PC-9 (cell line): ENCODE measurements around the gene CPPED1. TPM values are rescaled to one million over a fixed set of nuclear protein-coding genes. Genes with fewer than 3 reads are reported as not detected.

Experiments
- BruUV-seq: library from RNA; stranded (reverse); fragments of 400-500 nt; replicated peaks from 2 replicates; lab custom pipeline; 2021; lab: Mats Ljungman, UMichigan
- CTCF ChIA-PET: fragments of 300-600 bp; sonication (Branson Sonifier 250); formaldehyde crosslinking; loops from one replicate; lab custom pipeline; 2022; ENCODE audit warnings: antibody characterized with exemption; lab: Charles Lee
- POLR2A ChIA-PET: fragments of 300-600 bp; sonication (Branson Sonifier 250); formaldehyde crosslinking; loops from one replicate; lab custom pipeline; 2022; ENCODE audit warnings: antibody characterized with exemption; ENCODE audit not compliant: unreplicated experiment; lab: Charles Lee
- DNase-seq, 2 experiments: peaks; one replicate each; pipeline versions ENCODE4 v3.0.0 to v3.0.0-alpha.2; 2015 to 2022; ENCODE audit warnings: mixed read lengths in 1 of 2
- H2AFZ ChIP-seq: fragments of 200-600 bp; sonication (generic); 2 replicates; pipeline ENCODE4 v1.8.1; 2017; ENCODE audit warnings: antibody characterized with exemption
- H3F3A ChIP-seq: fragments of 200-600 bp; sonication (generic); 2 replicates; pipeline ENCODE4 v1.8.1; 2017; ENCODE audit warnings: antibody characterized with exemption, mild to moderate bottlenecking, low read depth; ENCODE audit not compliant: insufficient read depth
- H3K27ac ChIP-seq: fragments of 200-600 bp; sonication (generic); 2 replicates; pipeline ENCODE4 v1.6.1; 2016; ENCODE audit warnings: mixed run types
- H3K27me3 ChIP-seq: fragments of 200-600 bp; sonication (generic); 2 replicates; pipeline ENCODE4 v1.6.1; 2016; ENCODE audit warnings: low read depth, mixed run types; ENCODE audit not compliant: insufficient read depth
- H3K36me3 ChIP-seq: fragments of 200-600 bp; sonication (generic); 2 replicates; pipeline ENCODE4 v1.6.1; 2016; ENCODE audit warnings: low read depth, mixed run types
- H3K4me1 ChIP-seq: fragments of 200-600 bp; sonication (generic); replicated peaks from 2 replicates; pipeline ENCODE4 v1.6.1; 2016; ENCODE audit warnings: mixed run types; ENCODE audit not compliant: insufficient read depth
- H3K4me2 ChIP-seq: fragments of 200-600 bp; sonication (generic); 2 replicates; pipeline ENCODE4 v1.6.1; 2017; ENCODE audit warnings: mixed run types
- H3K4me3 ChIP-seq: fragments of 200-600 bp; sonication (generic); 2 replicates; pipeline ENCODE4 v1.6.1; 2016; ENCODE audit warnings: mixed run types
- H3K79me2 ChIP-seq: fragments of 200-600 bp; sonication (generic); 2 replicates; pipeline ENCODE4 v1.6.1; 2017; ENCODE audit warnings: low read depth, mixed run types
- H3K9me2 ChIP-seq: fragments of 200-600 bp; sonication (generic); 2 replicates; pipeline ENCODE4 v1.8.1; 2017; ENCODE audit warnings: mild to moderate bottlenecking; ENCODE audit not compliant: insufficient read depth
- H3K9me3 ChIP-seq: fragments of 200-600 bp; sonication (generic); 2 replicates; pipeline ENCODE4 v1.8.1; 2016; ENCODE audit warnings: low read depth; ENCODE audit not compliant: insufficient read depth
- H4K20me1 ChIP-seq: fragments of 200-600 bp; sonication (generic); 2 replicates; pipeline ENCODE4 v1.8.1; 2017; ENCODE audit not compliant: insufficient read depth
- CTCF ChIP-seq: fragments of 200-600 bp; sonication (generic); conservative IDR thresholded peaks from 2 replicates; pipeline ENCODE4 v1.6.1; 2017; ENCODE audit warnings: mixed run types, antibody characterized with exemption, mild to moderate bottlenecking, moderate library complexity
- EZH2 ChIP-seq: fragments of 200-600 bp; sonication (generic); IDR thresholded peaks from 2 replicates; pipeline ENCODE4 v1.8.0; 2017; ENCODE audit warnings: antibody characterized with exemption, low read depth
- intact Hi-C: fragments of 100-400 bp; cut with micrococcal nuclease; formaldehyde crosslinking; loops from one replicate; pipeline ENCODE4 v1.10.0; 2022; ENCODE audit not compliant: unreplicated experiment
- total RNA-seq: library from RNA; stranded (reverse); gene quantifications from 2 replicates; pipeline ENCODE4 v1.2.3, GENCODE V29; 2021

The CPPED1 gene
- total RNA-seq, 1 experiment from 2014 or later, result 66.9 TPM

DNA sequence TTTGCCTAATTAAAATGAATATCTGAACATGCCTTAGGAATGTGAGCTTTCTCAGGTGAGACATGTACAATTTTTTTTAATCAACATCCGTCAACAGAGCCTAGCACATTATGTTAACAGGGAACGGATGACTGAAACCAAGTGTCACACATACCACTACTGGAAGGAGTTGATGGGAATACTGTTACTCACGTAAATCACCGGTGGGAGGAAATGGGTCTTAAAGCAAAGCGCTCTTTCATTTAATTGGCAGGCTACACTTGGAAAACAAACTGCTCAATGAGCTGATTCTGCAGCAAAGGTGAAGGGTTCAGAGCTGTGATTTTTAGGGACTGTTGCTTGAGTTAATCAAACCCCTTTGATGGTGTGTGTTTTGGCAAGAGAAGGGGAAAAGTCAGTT, 4.8 kb downstream of the CPPED1 start:
- CTCF ChIA-PET, result interaction anchor here (0.5 to 0.7 kb wide), 2 partner anchors 632 to 980 kb away, joined by 3 to 5 read pairs; no protein-coding TSS in a partner anchor
- BruUV-seq, result no TSS peak
- peak overlapping the region; percentile 31 for H3K27ac ChIP-seq
- DNase-seq, result no peak
- no peaks in the 10 kb centered on the region for H3K9me2 ChIP-seq
- H3K4me2 ChIP-seq, result no peak overlapping the region
- intact Hi-C loops, result no loop called here
- H3K4me1 ChIP-seq, result peaks cover 35% of the 10 kb centered on the region
- H3F3A ChIP-seq, result peaks cover 29% of the 10 kb centered on the region
- H3K9me3 ChIP-seq, result no peaks in the 10 kb centered on the region
- no peak for TF ChIP-seq CTCF
- TF ChIP-seq EZH2, result no peak
- H4K20me1 ChIP-seq, result no peaks in the 10 kb centered on the region
- H3K4me3 ChIP-seq, result no peak overlapping the region
- H3K79me2 ChIP-seq, result peaks cover 91% of the 10 kb centered on the region
- H2AFZ ChIP-seq, result no peak overlapping the region
- POLR2A ChIA-PET, result no interaction called here
- H3K27me3 ChIP-seq, result no peaks in the 10 kb centered on the region
- H3K36me3 ChIP-seq, result peaks cover 13% of the 10 kb centered on the region

DNA sequence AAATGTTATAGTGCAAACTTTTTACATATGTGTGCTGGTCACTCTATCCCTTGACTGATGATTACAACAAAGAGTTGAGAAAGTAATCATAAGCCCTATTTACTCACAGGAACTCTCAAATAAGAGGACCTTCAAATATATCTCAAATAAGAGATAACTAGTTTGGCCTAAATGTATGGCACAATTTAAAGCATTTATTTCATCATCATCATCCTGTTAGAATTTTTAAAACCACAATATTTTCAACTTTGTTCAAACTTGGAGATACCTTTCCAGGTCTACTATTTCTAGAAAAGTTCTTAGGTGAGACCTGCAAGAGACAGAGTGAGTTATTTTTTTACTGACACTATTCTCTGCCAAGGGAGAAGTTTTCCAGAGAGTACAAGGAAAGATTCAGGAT, 5.5 kb downstream of the CPPED1 start:
- DNase-seq, result no peak
- Histone ChIP-seq H3K9me2 (no peaks in the 10 kb centered on the region), H3K4me1 (peaks cover 35% of the 10 kb centered on the region), H3K36me3 (peaks cover 18% of the 10 kb centered on the region), H3K4me2 (no peak overlapping the region), H3F3A (peaks cover 28% of the 10 kb centered on the region), H2AFZ (no peak overlapping the region), H3K4me3 (no peak overlapping the region), H3K27ac (peak overlapping the region; percentile 31), H3K27me3 (no peaks in the 10 kb centered on the region), H4K20me1 (no peaks in the 10 kb centered on the region), H3K79me2 (peaks cover 96% of the 10 kb centered on the region), H3K9me3 (no peaks in the 10 kb centered on the region)
- ChIA-PET POLR2A (no interaction called here), CTCF (no interaction called here)
- intact Hi-C loops, result no loop called here
- no peak for TF ChIP-seq CTCF
- no peak for TF ChIP-seq EZH2
- no TSS peak for BruUV-seq

DNA sequence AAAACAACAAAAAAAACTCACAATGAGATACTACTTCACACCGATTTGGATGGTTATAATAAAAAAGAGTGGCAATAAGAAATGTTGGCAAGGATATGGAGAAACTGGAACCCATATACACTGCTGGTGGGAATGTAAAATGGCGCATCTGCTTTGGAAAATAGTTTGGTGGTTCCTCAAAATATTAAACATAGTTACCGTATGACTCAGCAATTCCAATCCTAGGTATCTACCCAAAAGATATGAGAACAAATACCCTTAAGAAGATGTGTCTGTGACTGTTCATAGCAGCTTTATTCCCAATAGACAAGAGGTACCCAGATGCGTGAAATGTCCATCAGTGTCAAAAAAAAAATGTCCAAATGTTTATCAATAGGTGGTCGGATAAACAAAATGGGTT, 7.2 kb downstream of the CPPED1 start:
- ChIA-PET CTCF (no interaction called here), POLR2A (no interaction called here)
- Histone ChIP-seq H3K27me3 (no peaks in the 10 kb centered on the region), H4K20me1 (no peaks in the 10 kb centered on the region), H3K79me2 (peaks cover 99% of the 10 kb centered on the region), H3K4me3 (no peak overlapping the region), H3K36me3 (peaks cover 18% of the 10 kb centered on the region), H3K4me1 (peaks cover 25% of the 10 kb centered on the region), H3K9me3 (no peaks in the 10 kb centered on the region), H3K9me2 (no peaks in the 10 kb centered on the region), H3F3A (peaks cover 13% of the 10 kb centered on the region), H2AFZ (no peak overlapping the region), H3K27ac (no peak overlapping the region), H3K4me2 (no peak overlapping the region)
- DNase-seq, result no peak
- intact Hi-C loops, result no loop called here
- no peak for TF ChIP-seq CTCF
- no TSS peak for BruUV-seq
